ENCODE measurements around the gene CAMK2G. TPM values are rescaled to one million over a fixed set of nuclear protein-coding genes. Genes with fewer than 3 reads are reported as not detected.

Gene CAMK2G
- total RNA-seq, 2 experiments from 2014 or later: 34.4 to 38.4 TPM

DNA sequence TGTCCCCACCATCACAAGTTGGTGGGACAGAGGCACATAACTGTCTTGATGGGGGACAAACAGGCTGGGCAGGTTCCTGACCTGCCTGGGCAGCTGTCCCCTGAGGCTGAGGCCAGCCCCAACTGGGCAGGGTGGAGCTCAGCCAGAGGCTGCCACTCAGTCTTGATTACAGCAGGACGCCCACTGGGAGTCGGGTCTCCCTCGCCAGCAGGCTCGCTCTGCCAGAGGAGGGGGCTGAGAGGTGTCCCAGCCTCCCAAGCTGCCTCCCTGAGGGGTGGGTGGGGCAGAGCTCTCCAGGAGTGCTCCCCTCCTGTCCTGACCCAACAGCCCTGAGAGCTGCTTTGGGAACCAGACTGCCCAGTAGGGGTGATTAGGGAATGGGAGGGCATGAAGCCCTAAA, 1.8 kb upstream of the CAMK2G start:
- ChIA-PET CTCF (interaction anchor here (1.6 kb wide), 1 partner anchor 64 kb away, joined by 9 read pairs; no protein-coding TSS in a partner anchor), POLR2A (interaction anchor here (1.2 to 1.4 kb wide), 2 partner anchors 10 to 21 kb away, joined by 3 read pairs; no protein-coding TSS in a partner anchor)
- no peak overlapping the region for H3K27ac ChIP-seq (ENCODE audit: low read depth in 1 of 2, low read length in 2 of 2)
- H3K36me3 ChIP-seq (ENCODE audit: insufficient read depth, low read length): peaks cover 18% of the 10 kb centered on the region
- TF ChIP-seq, protein P1, sequence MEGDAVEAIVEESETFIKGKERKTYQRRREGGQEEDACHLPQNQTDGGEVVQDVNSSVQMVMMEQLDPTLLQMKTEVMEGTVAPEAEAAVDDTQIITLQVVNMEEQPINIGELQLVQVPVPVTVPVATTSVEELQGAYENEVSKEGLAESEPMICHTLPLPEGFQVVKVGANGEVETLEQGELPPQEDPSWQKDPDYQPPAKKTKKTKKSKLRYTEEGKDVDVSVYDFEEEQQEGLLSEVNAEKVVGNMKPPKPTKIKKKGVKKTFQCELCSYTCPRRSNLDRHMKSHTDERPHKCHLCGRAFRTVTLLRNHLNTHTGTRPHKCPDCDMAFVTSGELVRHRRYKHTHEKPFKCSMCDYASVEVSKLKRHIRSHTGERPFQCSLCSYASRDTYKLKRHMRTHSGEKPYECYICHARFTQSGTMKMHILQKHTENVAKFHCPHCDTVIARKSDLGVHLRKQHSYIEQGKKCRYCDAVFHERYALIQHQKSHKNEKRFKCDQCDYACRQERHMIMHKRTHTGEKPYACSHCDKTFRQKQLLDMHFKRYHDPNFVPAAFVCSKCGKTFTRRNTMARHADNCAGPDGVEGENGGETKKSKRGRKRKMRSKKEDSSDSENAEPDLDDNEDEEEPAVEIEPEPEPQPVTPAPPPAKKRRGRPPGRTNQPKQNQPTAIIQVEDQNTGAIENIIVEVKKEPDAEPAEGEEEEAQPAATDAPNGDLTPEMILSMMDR (IDR thresholded peaks at IDR 0.05): no peak
- H3K9me3 ChIP-seq (ENCODE audit: control insufficient read depth in 1 of 2, insufficient read depth in 1 of 2, low read length in 2 of 2): no peaks in the 10 kb centered on the region
- no peak overlapping the region for H3K4me3 ChIP-seq (ENCODE audit: low read length)
- no peaks in the 10 kb centered on the region for H3K27me3 ChIP-seq (ENCODE audit: control insufficient read depth in 1 of 2, insufficient read depth in 2 of 2, low read length in 2 of 2)
- intact Hi-C loops (cut with DNase I, micrococcal nuclease): loop anchor here (5.0 to 10.0 kb wide), 4 partner anchors 81 to 1359 kb away; partner anchors contain the start of genes KAT6B (in 2 of the 2) and COMTD1 (in 1 of the 2)
- peaks cover 60% of the 10 kb centered on the region for H3K4me1 ChIP-seq (ENCODE audit: insufficient read depth, low read length)
- DNase-seq (no peak), ATAC-seq (ENCODE audit: poor library complexity) (no peak)
- H3K4me1 Mint-ChIP-seq (ENCODE audit: low read depth): peaks cover 45% of the 10 kb centered on the region
- H3K27me3 Mint-ChIP-seq: no peaks in the 10 kb centered on the region
- peak overlapping the region; percentile 72 for H3K27ac Mint-ChIP-seq
- peaks cover 27% of the 10 kb centered on the region for H3K36me3 Mint-ChIP-seq (ENCODE audit: low read depth)
- H3K4me3 Mint-ChIP-seq: no peak overlapping the region
- H3K9me3 Mint-ChIP-seq: no peaks in the 10 kb centered on the region

DNA sequence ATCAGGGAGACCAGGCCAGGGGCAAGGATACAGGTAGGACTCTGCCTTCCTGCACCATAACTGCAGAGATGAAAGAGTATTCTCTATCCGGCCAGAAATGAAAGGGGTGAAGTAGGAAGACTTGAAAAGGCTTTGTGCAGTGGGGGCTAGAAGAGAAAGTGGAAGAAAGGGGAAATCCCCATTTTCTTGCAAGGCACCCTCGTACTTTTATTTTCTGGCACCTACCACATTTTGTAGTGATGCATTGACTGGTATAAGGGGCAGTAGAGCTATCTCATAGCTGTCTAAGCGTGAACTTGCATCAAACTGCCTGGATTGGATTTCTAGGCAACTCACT, 752 bp upstream of the CAMK2G start:
- ChIA-PET CTCF (interaction anchor here (1.6 to 1.8 kb wide), 2 partner anchors 26 to 66 kb away, joined by 6 to 9 read pairs; no protein-coding TSS in a partner anchor), POLR2A (interaction anchor here (0.6 to 2.8 kb wide), 14 partner anchors 11 to 276 kb away, joined by 3 to 51 read pairs (median 5); partner anchors contain the start of genes ADK, AP3M1 and CHCHD1)
- TF ChIP-seq, protein P1 (IDR thresholded peaks at IDR 0.05): no peak
- no peaks in the 10 kb centered on the region for H3K27me3 ChIP-seq (ENCODE audit: control insufficient read depth in 1 of 2, insufficient read depth in 2 of 2, low read length in 2 of 2)
- H3K27ac ChIP-seq (ENCODE audit: low read depth in 1 of 2, low read length in 2 of 2): peak overlapping the region; percentile 79 to 84
- peak in 6 of 14 experiments; percentile 14 to 89 (median 65) for DNase-seq
- peak overlapping the region; percentile 85 for H3K4me3 Mint-ChIP-seq
- H3K9me3 ChIP-seq (ENCODE audit: control insufficient read depth in 1 of 2, insufficient read depth in 1 of 2, low read length in 2 of 2): no peaks in the 10 kb centered on the region
- peak overlapping the region; percentile 95 for H3K4me3 ChIP-seq (ENCODE audit: low read length)
- intact Hi-C loops (cut with DNase I, micrococcal nuclease): loop anchor here (1.0 to 10.0 kb wide), 5 partner anchors 26 to 1360 kb away; partner anchors contain the start of genes KAT6B (in 2 of the 2) and COMTD1 (in 1 of the 2)
- H3K36me3 ChIP-seq (ENCODE audit: insufficient read depth, low read length): peaks cover 28% of the 10 kb centered on the region
- H3K4me1 ChIP-seq (ENCODE audit: insufficient read depth, low read length): peaks cover 70% of the 10 kb centered on the region
- no peaks in the 10 kb centered on the region for H3K9me3 Mint-ChIP-seq
- H3K27me3 Mint-ChIP-seq: no peaks in the 10 kb centered on the region
- peaks cover 55% of the 10 kb centered on the region for H3K4me1 Mint-ChIP-seq (ENCODE audit: low read depth)
- peaks cover 38% of the 10 kb centered on the region for H3K36me3 Mint-ChIP-seq (ENCODE audit: low read depth)
- ATAC-seq (ENCODE audit: poor library complexity): peak; percentile 47
- peak overlapping the region; percentile 88 for H3K27ac Mint-ChIP-seq

DNA sequence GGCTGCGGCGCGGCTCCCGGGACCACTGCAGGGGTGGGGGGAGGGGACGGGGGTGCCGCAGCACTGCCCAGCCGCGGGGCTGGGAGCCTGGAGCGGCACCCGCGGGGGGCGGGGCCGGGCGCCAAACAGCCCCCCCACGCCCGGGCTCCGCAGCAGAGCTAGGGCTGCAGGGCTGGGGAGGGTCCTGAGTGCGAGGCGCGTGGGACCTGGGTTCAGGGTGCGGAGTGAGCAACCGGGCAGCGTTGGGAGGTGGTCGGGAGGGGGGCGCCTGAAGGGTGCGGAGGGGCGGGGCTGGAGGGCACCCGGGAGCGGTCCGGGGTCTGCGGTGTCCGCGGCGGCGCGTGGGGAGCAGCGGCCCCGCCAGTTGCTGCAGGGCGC, 528 bp downstream of the CAMK2G start:
- CTCF ChIA-PET: no interaction called here
- H3K36me3 Mint-ChIP-seq (ENCODE audit: low read depth): peaks cover 50% of the 10 kb centered on the region
- peak overlapping the region; percentile 54 for H3K4me3 Mint-ChIP-seq
- TF ChIP-seq, protein P1 (IDR thresholded peaks at IDR 0.05): no peak
- H3K27ac Mint-ChIP-seq: no peak overlapping the region
- peak overlapping the region; percentile 47 for H3K4me3 ChIP-seq (ENCODE audit: low read length)
- H3K9me3 ChIP-seq (ENCODE audit: control insufficient read depth in 1 of 2, insufficient read depth in 1 of 2, low read length in 2 of 2): no peaks in the 10 kb centered on the region
- DNase-seq (peak in 4 of 14 experiments; percentile 31 to 60 (median 46)), ATAC-seq (ENCODE audit: poor library complexity) (peak; percentile 8)
- H3K27me3 Mint-ChIP-seq: no peaks in the 10 kb centered on the region
- H3K36me3 ChIP-seq (ENCODE audit: insufficient read depth, low read length): peaks cover 38% of the 10 kb centered on the region
- H3K4me1 ChIP-seq (ENCODE audit: insufficient read depth, low read length): peaks cover 67% of the 10 kb centered on the region
- no peaks in the 10 kb centered on the region for H3K27me3 ChIP-seq (ENCODE audit: control insufficient read depth in 1 of 2, insufficient read depth in 2 of 2, low read length in 2 of 2)
- POLR2A ChIA-PET: interaction anchor here (0.6 to 2.8 kb wide), 10 partner anchors 10 to 277 kb away, joined by 3 to 51 read pairs (median 6); partner anchors contain the start of genes ADK and AP3M1
- intact Hi-C loops (cut with DNase I, micrococcal nuclease): loop anchor here (5.0 to 10.0 kb wide), 3 partner anchors 278 to 1361 kb away; partner anchors contain the start of genes KAT6B (in 2 of the 2), ADK (in 1 of the 2), AP3M1 (in 1 of the 2) and COMTD1 (in 1 of the 2)
- H3K4me1 Mint-ChIP-seq (ENCODE audit: low read depth): peaks cover 56% of the 10 kb centered on the region
- no peak overlapping the region for H3K27ac ChIP-seq (ENCODE audit: low read depth in 1 of 2, low read length in 2 of 2)
- H3K9me3 Mint-ChIP-seq: no peaks in the 10 kb centered on the region

Measured in CD4-positive, alpha-beta T cell (primary cell).